ENCODE data around the gene PRR19. TPM values are rescaled to one million over a fixed set of nuclear protein-coding genes. Genes with fewer than 3 reads are reported as not detected.

Gene PRR19
- total RNA-seq, 1 experiment from 2014 or later: 0.93 TPM

- peaks cover 10 to 17% of the 10 kb centered on the region in 2 experiments for H3K4me1 ChIP-seq (ENCODE audit: control insufficient read depth in 1 of 2, insufficient read depth in 2 of 2, low read length in 2 of 2)
- peaks cover 17% of the 10 kb centered on the region for H3K79me2 ChIP-seq (ENCODE audit: insufficient read depth, low read length)
- RAD21 ChIA-PET (ENCODE audit: low non-redundant PET in 1 of 2, low total read pairs in 2 of 2, uncharacterized antibody in 2 of 2, unreplicated experiment in 2 of 2): no interaction called here
- BruUV-seq (replicated peaks): no TSS peak
- no peak overlapping the region for H2AFZ ChIP-seq (ENCODE audit: low read depth, low read length, poor library complexity, severe bottlenecking)
- H4K20me1 ChIP-seq (ENCODE audit: insufficient read depth): no peaks in the 10 kb centered on the region
- H3K36me3 ChIP-seq (ENCODE audit: control insufficient read depth in 1 of 2, insufficient read depth in 2 of 2, low read length in 2 of 2): no peaks in the 10 kb centered on the region
- intact Hi-C loops (cut with micrococcal nuclease): loop anchor here (1.0 kb wide), 2 partner anchors 81 to 216 kb away; no protein-coding TSS in a partner anchor
- no peak overlapping the region for H3K9ac ChIP-seq (ENCODE audit: low read length)
- ATAC-seq: no peak
- H3K4me3 ChIP-seq (replicated peaks in 1 of 2; ENCODE audit: low read depth in 1 of 2, low read length in 2 of 2): peak overlapping the region in 1 of 2 experiments; percentile 17; a peak in 2 of 4 replicates
- H3K9me2 ChIP-seq (ENCODE audit: insufficient read depth): no peaks in the 10 kb centered on the region
- H3K9me3 ChIP-seq (ENCODE audit: control insufficient read depth in 1 of 2, insufficient read depth in 1 of 2, low read depth in 1 of 2, low read length in 2 of 2): no peaks in the 10 kb centered on the region
- CTCF ChIA-PET: no interaction called here
- no peak for DNase-seq (ENCODE audit: low read depth, low spot score)
- POLR2A ChIA-PET: no interaction called here
- H3K4me2 ChIP-seq (ENCODE audit: low read length): peak overlapping the region; percentile 46; the same call in 1 of the 2 replicates
- no peak for TF ChIP-seq SRF (IDR thresholded peaks at IDR 0.05; ENCODE audit: low read depth)
- peak; percentile 44; the same call in 1 of the 2 replicates for TF ChIP-seq MAX (IDR thresholded peaks at IDR 0.05)
- TF ChIP-seq FOSL1 (IDR thresholded peaks at IDR 0.05; ENCODE audit: low read depth): no peak
- TF ChIP-seq RAD21 (IDR thresholded peaks at IDR 0.05; ENCODE audit: low read depth): peak; percentile 86
- TF ChIP-seq EZH2 (IDR thresholded peaks at IDR 0.05): no peak
- no peak for TF ChIP-seq EZH2phosphoT487 (IDR thresholded peaks at IDR 0.05; ENCODE audit: borderline replicate concordance)
- peak in 1 of 3 experiments; percentile 90; a peak in 2 of 6 replicates for TF ChIP-seq CTCF (IDR thresholded peaks at IDR 0.05 in 2 of 3, conservative IDR thresholded peaks at IDR 0.05 in 1 of 3; ENCODE audit: borderline replicate concordance in 1 of 3, insufficient read depth in 1 of 3, low read depth in 2 of 3, low read length in 2 of 3)
- H3K27me3 ChIP-seq (ENCODE audit: insufficient read depth, low read length): no peaks in the 10 kb centered on the region
- H3K27ac ChIP-seq (ENCODE audit: low read depth, low read length): peak overlapping the region; percentile 43
Measured at GRCh38 chr19:42324655-42325307, 22.8 kb downstream of the PRR19 start.

Data from HCT116 (cell line).